Measurements from ENCODE around the gene PSMA1. TPM values are rescaled to one million over a fixed set of nuclear protein-coding genes. Genes with fewer than 3 reads are reported as not detected.

The PSMA1 gene
- total RNA-seq, 1 donor from 2014 or later: 130 TPM

Other genes with a start within 250 kb of the PSMA1 start
- gene RRAS2, start 161.2 kb downstream of the PSMA1 start, total RNA-seq: 96.5 and 119 TPM in 2 replicates
- 165 and 190 TPM in 2 replicates for gene COPB1, start 20.6 kb downstream of the PSMA1 start, total RNA-seq
- 0.22 and 0.40 TPM in 2 replicates for gene PDE3B, start 123.4 kb upstream of the PSMA1 start, total RNA-seq

Data from lung microvascular endothelial cell (primary cell).